IMR-90 (cell line): ENCODE measurements around the gene RPS16. TPM values are rescaled to one million over a fixed set of nuclear protein-coding genes. Genes with fewer than 3 reads are reported as not detected.

Source experiments
- ATAC-seq: fragments of 200-7000 bp; cut with Tn5 transposase; 2 replicates; pipeline ENCODE4 v1.9.1; 2020; ENCODE audit warnings: low read depth, mild to moderate bottlenecking, moderate library complexity
- BruUV-seq: library from RNA; stranded (reverse); fragments of 400-500 nt; replicated peaks from 2 replicates; lab custom pipeline; 2021; lab: Mats Ljungman, UMichigan
- CTCF ChIA-PET: fragments of 300-600 bp; formaldehyde crosslinking; extraction: SDS; loops from one replicate; lab custom pipeline; 2021; ENCODE audit warnings: antibody characterized with exemption; lab: Yijun Ruan, JAX
- POLR2A ChIA-PET: fragments of 300-600 bp; sonication (Branson Sonifier 250); formaldehyde crosslinking; loops from one replicate; lab custom pipeline; 2022; ENCODE audit warnings: antibody characterized with exemption; ENCODE audit not compliant: unreplicated experiment; lab: Charles Lee
- DNase-seq: peaks from one replicate; pipeline ENCODE4 v3.0.0; 2013
- H2AFZ ChIP-seq: replicated peaks from 2 replicates; pipeline ENCODE3; 2013; ENCODE audit warnings: low read length, mild to moderate bottlenecking; ENCODE audit not compliant: poor library complexity
- H2AK5ac ChIP-seq: 2 replicates; pipeline ENCODE4 v1.6.1; 2013; ENCODE audit warnings: low read depth, low read length, inconsistent platforms
- H2AK9ac ChIP-seq: replicated peaks from 2 replicates; pipeline ENCODE3; 2013; ENCODE audit warnings: mild to moderate bottlenecking, low read depth, low read length, moderate library complexity; ENCODE audit not compliant: poor library complexity
- H2BK120ac ChIP-seq: 2 replicates; pipeline ENCODE4 v1.6.1; 2013; ENCODE audit warnings: low read depth, low read length, inconsistent platforms
- H2BK15ac ChIP-seq: 3 replicates; pipeline ENCODE4 v1.6.1; 2013; ENCODE audit warnings: low read depth, low read length, inconsistent platforms
- H2BK20ac ChIP-seq: 2 replicates; pipeline ENCODE4 v1.6.1; 2013; ENCODE audit warnings: low read depth, mild to moderate bottlenecking, inconsistent platforms, low read length, moderate library complexity
- H2BK5ac ChIP-seq: 2 replicates; pipeline ENCODE4 v1.6.1; 2013; ENCODE audit warnings: mild to moderate bottlenecking, low read depth, low read length, inconsistent platforms; ENCODE audit not compliant: poor library complexity, severe bottlenecking
- H3K14ac ChIP-seq: replicated peaks from 2 replicates; pipeline ENCODE4 v1.6.1; 2013; ENCODE audit warnings: low read depth, low read length, inconsistent platforms
- H3K18ac ChIP-seq: 2 replicates; pipeline ENCODE4 v1.6.1; 2013; ENCODE audit warnings: low read depth, low read length, control low read depth
- H3K23ac ChIP-seq: 2 replicates; pipeline ENCODE4 v1.6.1; 2013; ENCODE audit warnings: low read depth, low read length, inconsistent platforms
- H3K27ac ChIP-seq: 2 replicates; pipeline ENCODE4 v1.5.1; 2013; ENCODE audit warnings: mild to moderate bottlenecking, control low read depth, low read length; ENCODE audit not compliant: insufficient read depth
- H3K27me3 ChIP-seq: 2 replicates; pipeline ENCODE4 v1.6.1; 2013; ENCODE audit warnings: low read length; ENCODE audit not compliant: control insufficient read depth, insufficient read depth
- H3K36me3 ChIP-seq: 2 replicates; pipeline ENCODE4 v1.6.1; 2013; ENCODE audit warnings: low read length, mixed read lengths; ENCODE audit not compliant: control insufficient read depth, insufficient read depth
- H3K4ac ChIP-seq: 2 replicates; pipeline ENCODE4 v1.6.1; 2013; ENCODE audit warnings: low read depth, low read length, inconsistent platforms
- H3K4me1 ChIP-seq: 2 replicates; pipeline ENCODE4 v1.6.1; 2013; ENCODE audit warnings: low read length, mixed read lengths; ENCODE audit not compliant: control insufficient read depth, insufficient read depth
- H3K4me2 ChIP-seq: 2 replicates; pipeline ENCODE4 v1.6.1; 2013; ENCODE audit warnings: low read depth, mild to moderate bottlenecking, control low read depth, low read length, moderate library complexity
- H3K4me3 ChIP-seq: 2 replicates; pipeline ENCODE4 v1.5.1; 2013; ENCODE audit warnings: low read depth, mild to moderate bottlenecking, control low read depth, low read length, moderate library complexity; ENCODE audit not compliant: insufficient read depth
- H3K56ac ChIP-seq: 2 replicates; pipeline ENCODE4 v1.6.1; 2013; ENCODE audit warnings: low read length, inconsistent platforms; ENCODE audit not compliant: insufficient read depth; ENCODE audit errors: extremely low read depth
- H3K79me1 ChIP-seq, 2 experiments: 2 replicates each; pipeline ENCODE4 v1.6.1; 2013; ENCODE audit warnings: low read length in 2 of 2, inconsistent platforms in 1 of 2, low read depth in 1 of 2
- H3K9ac ChIP-seq: 2 replicates; pipeline ENCODE4 v1.6.1; 2013; ENCODE audit warnings: low read depth, low read length, control low read depth
- H3K9me1 ChIP-seq: 2 replicates; pipeline ENCODE4 v1.6.1; 2013; ENCODE audit warnings: low read length, inconsistent platforms; ENCODE audit not compliant: insufficient read depth
- H3K9me3 ChIP-seq: 2 replicates; pipeline ENCODE4 v1.6.1; 2013; ENCODE audit warnings: low read length; ENCODE audit not compliant: control insufficient read depth, insufficient read depth
- H4K20me1 ChIP-seq: 2 replicates; pipeline ENCODE4 v1.6.1; 2013; ENCODE audit warnings: low read length, inconsistent platforms; ENCODE audit not compliant: insufficient read depth
- H4K5ac ChIP-seq: 2 replicates; pipeline ENCODE4 v1.6.1; 2013; ENCODE audit warnings: mild to moderate bottlenecking, low read depth, low read length, control low read depth
- H4K8ac ChIP-seq, 2 experiments: 2 replicates each; pipeline ENCODE4 v1.6.1; 2013; ENCODE audit warnings: low read depth in 2 of 2, low read length in 2 of 2, control low read depth in 1 of 2, inconsistent platforms in 1 of 2
- H4K91ac ChIP-seq: 2 replicates; pipeline ENCODE4 v1.6.1; 2013; ENCODE audit warnings: low read depth, low read length, inconsistent platforms; ENCODE audit not compliant: insufficient read depth
- CEBPB ChIP-seq: IDR thresholded peaks from 2 replicates; pipeline ENCODE4 v1.6.1; 2012; ENCODE audit warnings: low read depth, low read length, improper control_type of control experiment
- CHD1 ChIP-seq: IDR thresholded peaks from 2 replicates; pipeline ENCODE4 v1.6.1; 2012; ENCODE audit warnings: low read depth, low read length, improper control_type of control experiment
- CTCF ChIP-seq: conservative IDR thresholded peaks from 2 replicates; pipeline ENCODE4 v1.5.1; 2012; ENCODE audit warnings: mild to moderate bottlenecking, low read depth, low read length, improper control_type of control experiment
- FOS ChIP-seq: fragments of 150-350 bp; IDR thresholded peaks from 2 replicates; pipeline ENCODE4 v1.6.1; 2016; ENCODE audit warnings: low read depth, low read length
- MAFK ChIP-seq: IDR thresholded peaks from 2 replicates; pipeline ENCODE4 v1.6.1; 2012; ENCODE audit warnings: low read depth, low read length, improper control_type of control experiment
- MAZ ChIP-seq: IDR thresholded peaks from 2 replicates; pipeline ENCODE4 v1.6.1; 2012; ENCODE audit warnings: low read depth, mild to moderate bottlenecking, low read length, improper control_type of control experiment, moderate library complexity, borderline replicate concordance
- MXI1 ChIP-seq: IDR thresholded peaks from 2 replicates; pipeline ENCODE4 v1.6.1; 2012; ENCODE audit warnings: low read depth, mild to moderate bottlenecking, low read length, moderate library complexity, borderline replicate concordance
- NFE2L2 ChIP-seq: fragments of 150-350 bp; IDR thresholded peaks from 2 replicates; pipeline ENCODE4 v1.6.1; 2016; ENCODE audit warnings: low read depth, mild to moderate bottlenecking, low read length
- POLR2A ChIP-seq: IDR thresholded peaks from 2 replicates; pipeline ENCODE4 v1.6.1; 2012; ENCODE audit warnings: mild to moderate bottlenecking, low read depth, low read length
- RAD21 ChIP-seq: IDR thresholded peaks from 2 replicates; pipeline ENCODE4 v1.6.1; 2012; ENCODE audit warnings: low read length, improper control_type of control experiment
- RCOR1 ChIP-seq: IDR thresholded peaks from 2 replicates; pipeline ENCODE4 v1.6.1; 2012; ENCODE audit warnings: mild to moderate bottlenecking, low read length, improper control_type of control experiment; ENCODE audit not compliant: insufficient replicate concordance
- RFX5 ChIP-seq: IDR thresholded peaks from 2 replicates; pipeline ENCODE4 v1.8.0; 2012; ENCODE audit warnings: low read depth, mild to moderate bottlenecking, low read length, moderate library complexity
- SMC3 ChIP-seq: fragments of 150-350 bp; IDR thresholded peaks from 2 replicates; pipeline ENCODE4 v1.6.1; 2016; ENCODE audit warnings: low read depth, mild to moderate bottlenecking, antibody characterized with exemption, low read length, moderate library complexity
- USF2 ChIP-seq: fragments of 150-350 bp; IDR thresholded peaks from 2 replicates; pipeline ENCODE4 v1.6.1; 2017; ENCODE audit warnings: mild to moderate bottlenecking, antibody characterized with exemption, low read length, low read depth
- WGBS, 2 experiments: methylation state at CpG; one replicate each; pipeline versions ENCODE4 v1.1.5 to v1.1.7; 2013; ENCODE audit warnings: missing lambda C conversion rate in 2 of 2; ENCODE audit not compliant: insufficient read length in 1 of 2; ENCODE audit errors: extremely low coverage in 2 of 2; 5-methylcytosine and 5-hydroxymethylcytosine counted together
- dilution Hi-C: fragments of 300-500 bp; cut with HindIII; formaldehyde crosslinking; loops from one replicate; pipeline ENCODE4 v1.14.3; 2018; ENCODE audit warnings: low sequenced_read_pairs; ENCODE audit not compliant: unreplicated experiment
- in situ Hi-C: fragments of 300-500 bp; cut with MboI; formaldehyde crosslinking; loops from 3 replicates; pipeline ENCODE4 v1.14.3; 2019; ENCODE audit warnings: low sequenced_read_pairs, inconsistent platforms, mixed read lengths
- intact Hi-C: fragments of 100-400 bp; cut with micrococcal nuclease; formaldehyde crosslinking; loops from 2 replicates; pipeline ENCODE4 v1.10.0; 2022
- polyA plus RNA-seq, 3 experiments: library from polyadenylated mRNA; depleted of rRNA; stranded (reverse); fragments of >200 nt; gene quantifications; 2 replicates each; pipeline ENCODE4 v1.2.3, GENCODE V29; 2012; ENCODE audit warnings: low replicate concordance in 1 of 3
- total RNA-seq: library from RNA; depleted of rRNA; stranded (reverse); fragments of >200 nt; gene quantifications from 2 replicates; pipeline ENCODE4 v1.2.3, GENCODE V29; 2012

Gene RPS16
- total and polyA plus RNA-seq, 2 of the 4 experiments (the other 2 are of a cell fraction), result 320 to 3,500 TPM

- no TSS peak for BruUV-seq
- Histone ChIP-seq H3K4me2 (peak overlapping the region; percentile 37; the same call in 1 of the 2 replicates), H4K8ac (no peak overlapping the region), H4K5ac (no peak overlapping the region), H2BK15ac (no peak overlapping the region), H3K4ac (no peak overlapping the region), H3K4me3 (no peak overlapping the region), H2BK20ac (no peak overlapping the region), H3K14ac (peak overlapping the region; percentile 10; the same call in 1 of the 2 replicates), H3K27ac (no peak overlapping the region), H3K27me3 (no peaks in the 10 kb centered on the region), H2BK5ac (no peak overlapping the region), H3K79me1 (peaks cover 13 to 71% of the 10 kb centered on the region in 2 experiments), H4K91ac (no peak overlapping the region), H3K4me1 (peaks cover 12% of the 10 kb centered on the region), H3K23ac (peak overlapping the region; percentile 23; the same call in 1 of the 2 replicates), H3K56ac (no peak overlapping the region), H3K18ac (no peak overlapping the region), H2AK9ac (peak overlapping the region; percentile 5), H2AK5ac (no peak overlapping the region), H3K9me3 (no peaks in the 10 kb centered on the region), H3K9ac (no peak overlapping the region), H4K20me1 (peaks cover 46% of the 10 kb centered on the region), H3K9me1 (peaks cover 12% of the 10 kb centered on the region; the same call in 1 of the 2 replicates), H3K36me3 (peaks cover 51% of the 10 kb centered on the region), H2BK120ac (no peak overlapping the region), H2AFZ (no peak overlapping the region)
- in situ Hi-C loops (no loop called here), dilution Hi-C loops (no loop called here), intact Hi-C loops (no loop called here)
- no peak for DNase-seq
- 74% methylated on average over 9 of the region's 27 CpGs; no CpG with 5 or more reads in 1 of the 2 experiments for WGBS, 2 experiments
- ChIA-PET CTCF (interaction anchor here (0.6 kb wide), 1 partner anchor 1723 kb away, joined by 4 read pairs; no protein-coding TSS in a partner anchor), POLR2A (interaction anchor here (0.6 kb wide), 1 partner anchor 456 kb away, joined by 4 read pairs; no protein-coding TSS in a partner anchor)
- no peak for ATAC-seq
- TF ChIP-seq USF2 (no peak), CEBPB (no peak), SMC3 (no peak), CHD1 (no peak), NFE2L2 (no peak), POLR2A (no peak; the same call in 1 of the 2 replicates), MAFK (no peak), RFX5 (no peak), MXI1 (no peak), MAZ (no peak), RAD21 (no peak), RCOR1 (no peak), CTCF (no peak), FOS (no peak)
These were observed 19.3 kb downstream of the RPS16 start for GRCh38 chr19:39416152-39417120.
